MCF 10A (cell line): Measurements from ENCODE around the gene PNLIPRP1. TPM values are rescaled to one million over a fixed set of nuclear protein-coding genes. Genes with fewer than 3 reads are reported as not detected.

ENCODE experiments used
- BruUV-seq: library from RNA; stranded (reverse); fragments of 400-500 nt; replicated peaks from 2 replicates; lab custom pipeline; 2021; lab: Mats Ljungman, UMichigan
- CTCF ChIA-PET: fragments of 300-600 bp; sonication (Branson Sonifier 250); formaldehyde crosslinking; extraction: SDS; loops from one replicate; lab custom pipeline; 2021; ENCODE audit warnings: antibody characterized with exemption, inconsistent platforms; lab: Yijun Ruan, JAX
- POLR2A ChIA-PET: fragments of 300-600, 350-650 bp; sonication (Branson Sonifier 250); formaldehyde crosslinking; extraction: SDS; loops from one replicate; lab custom pipeline; 2020; ENCODE audit warnings: antibody characterized with exemption, inconsistent platforms; lab: Yijun Ruan, JAX
- DNase-seq: peaks from one replicate; pipeline ENCODE4 v3.0.0-alpha.2; 2018; ENCODE audit not compliant: unreplicated experiment
- H3K27ac Mint-ChIP-seq: one replicate; pipeline ENCODE4 v1.8.0; 2022; ENCODE audit warnings: mild to moderate bottlenecking, low read depth, mixed read lengths; ENCODE audit not compliant: unreplicated experiment
- H3K27me3 Mint-ChIP-seq: one replicate; pipeline ENCODE4 v1.8.0; 2022; ENCODE audit warnings: mixed read lengths; ENCODE audit not compliant: insufficient read depth, unreplicated experiment
- H3K36me3 Mint-ChIP-seq: one replicate; pipeline ENCODE4 v1.8.0; 2022; ENCODE audit warnings: mild to moderate bottlenecking, moderate library complexity, mixed read lengths; ENCODE audit not compliant: insufficient read depth, unreplicated experiment
- H3K4me1 Mint-ChIP-seq: one replicate; pipeline ENCODE4 v1.8.0; 2022; ENCODE audit warnings: mixed read lengths; ENCODE audit not compliant: insufficient read depth, unreplicated experiment
- H3K4me3 Mint-ChIP-seq: one replicate; pipeline ENCODE4 v1.8.0; 2022; ENCODE audit warnings: mild to moderate bottlenecking, moderate library complexity, mixed read lengths; ENCODE audit not compliant: unreplicated experiment
- H3K9me3 Mint-ChIP-seq: one replicate; pipeline ENCODE4 v1.8.0; 2022; ENCODE audit warnings: mixed read lengths; ENCODE audit not compliant: unreplicated experiment
- CTCF ChIP-seq: fragments of 200-600 bp; IDR thresholded peaks from one replicate; pipeline ENCODE4 v1.8.0; 2022; ENCODE audit warnings: antibody characterized with exemption, mild to moderate bottlenecking; ENCODE audit not compliant: unreplicated experiment
- intact Hi-C: fragments of 100-400 bp; cut with micrococcal nuclease; formaldehyde crosslinking; loops from 2 replicates; pipeline ENCODE4 v1.14.1; 2022
- total RNA-seq: library from RNA; stranded (reverse); gene quantifications from 2 replicates; pipeline ENCODE4 v1.2.3, GENCODE V29; 2022

PNLIPRP1 gene
- total RNA-seq, 1 experiment from 2014 or later, result not detected

- H3K27ac Mint-ChIP-seq, result no peak overlapping the region
- CTCF ChIA-PET, result interaction anchor here (0.6 to 1.6 kb wide), 3 partner anchors 9 to 189 kb away, joined by 3 to 5 read pairs (median 3); no protein-coding TSS in a partner anchor
- no peak for TF ChIP-seq CTCF
Measured at GRCh38 chr10:116598329-116598728, 7.6 kb downstream of the PNLIPRP1 start.

GRCh38 chr10:116599991-116600390, 9.2 kb downstream of the PNLIPRP1 start:
- Mint-ChIP-seq H3K4me3 (no peak overlapping the region), H3K4me1 (no peaks in the 10 kb centered on the region), H3K9me3 (no peaks in the 10 kb centered on the region), H3K27me3 (peaks cover 42% of the 10 kb centered on the region), H3K27ac (no peak overlapping the region), H3K36me3 (no peaks in the 10 kb centered on the region)
- DNase-seq, result no peak
- ChIA-PET CTCF (no interaction called here), POLR2A (interaction anchor here (0.6 kb wide), 1 partner anchor 75 kb away, joined by 3 read pairs; no protein-coding TSS in a partner anchor)
- intact Hi-C loops, result no loop called here
- BruUV-seq, result no TSS peak
- TF ChIP-seq CTCF, result no peak

More at GRCh38 chr10:116598329-116598728, 7.6 kb downstream of the PNLIPRP1 start:
- intact Hi-C loops, result no loop called here
- H3K9me3 Mint-ChIP-seq, result no peaks in the 10 kb centered on the region
- BruUV-seq, result no TSS peak
- H3K27me3 Mint-ChIP-seq, result peaks cover 42% of the 10 kb centered on the region
- H3K36me3 Mint-ChIP-seq, result no peaks in the 10 kb centered on the region
- H3K4me1 Mint-ChIP-seq, result no peaks in the 10 kb centered on the region
- DNase-seq, result no peak
- H3K4me3 Mint-ChIP-seq, result no peak overlapping the region
- POLR2A ChIA-PET, result no interaction called here

GRCh38 chr10:116602648-116603400, 12.1 kb downstream of the PNLIPRP1 start:
- Mint-ChIP-seq H3K4me1 (no peaks in the 10 kb centered on the region), H3K27ac (no peak overlapping the region), H3K9me3 (no peaks in the 10 kb centered on the region), H3K27me3 (peaks cover 34% of the 10 kb centered on the region), H3K4me3 (no peak overlapping the region), H3K36me3 (no peaks in the 10 kb centered on the region)
- CTCF ChIA-PET, result no interaction called here
- intact Hi-C loops, result no loop called here
- no TSS peak for BruUV-seq
- POLR2A ChIA-PET, result no interaction called here
- no peak for TF ChIP-seq CTCF
- no peak for DNase-seq

- Mint-ChIP-seq H3K4me1 (no peaks in the 10 kb centered on the region), H3K4me3 (no peak overlapping the region), H3K27me3 (peaks cover 9% of the 10 kb centered on the region), H3K27ac (no peak overlapping the region), H3K9me3 (no peaks in the 10 kb centered on the region), H3K36me3 (no peaks in the 10 kb centered on the region)
- no TSS peak for BruUV-seq
- intact Hi-C loops, result no loop called here
- no peak for DNase-seq
- ChIA-PET CTCF (interaction anchor here (0.5 to 0.8 kb wide), 4 partner anchors 11 to 807 kb away, joined by 3 read pairs; no protein-coding TSS in a partner anchor), POLR2A (interaction anchor here (0.7 kb wide), 1 partner anchor 569 kb away, joined by 3 read pairs; no protein-coding TSS in a partner anchor)
- no peak for TF ChIP-seq CTCF
Measured at GRCh38 chr10:116606061-116606483, 15.3 kb downstream of the PNLIPRP1 start.
